ENCODE data around the gene PON2. TPM values are rescaled to one million over a fixed set of nuclear protein-coding genes. Genes with fewer than 3 reads are reported as not detected.

PON2 gene
- total RNA-seq, 2 experiments from 2014 or later: 5.4 to 6.7 TPM

GRCh38 chr7:95424716-95425115 is 10.1 kb downstream of the PON2 start:
- Mint-ChIP-seq H3K9me3 (no peaks in the 10 kb centered on the region), H3K27me3 (no peaks in the 10 kb centered on the region), H3K4me3 (no peak overlapping the region), H3K36me3 (ENCODE audit: low read depth) (no peaks in the 10 kb centered on the region), H3K4me1 (ENCODE audit: low read depth) (no peaks in the 10 kb centered on the region), H3K27ac (no peak overlapping the region)
- Histone ChIP-seq H3K27ac (ENCODE audit: low read depth in 1 of 2, low read length in 2 of 2) (no peak overlapping the region), H3K27me3 (ENCODE audit: control insufficient read depth in 1 of 2, insufficient read depth in 2 of 2, low read length in 2 of 2) (no peaks in the 10 kb centered on the region), H3K4me3 (ENCODE audit: low read length) (no peak overlapping the region), H3K9me3 (ENCODE audit: control insufficient read depth in 1 of 2, insufficient read depth in 1 of 2, low read length in 2 of 2) (no peaks in the 10 kb centered on the region), H3K4me1 (ENCODE audit: insufficient read depth, low read length) (no peaks in the 10 kb centered on the region), H3K36me3 (ENCODE audit: insufficient read depth, low read length) (no peaks in the 10 kb centered on the region)
- TF ChIP-seq CTCF (IDR thresholded peaks at IDR 0.05): no peak
- ATAC-seq (ENCODE audit: poor library complexity) (no peak), DNase-seq (no peak)
- intact Hi-C loops (cut with DNase I, micrococcal nuclease): loop anchor here in 1 of 2 experiments (5.0 kb wide), 1 partner anchor 37 kb away; no protein-coding TSS in a partner anchor
- POLR2A ChIA-PET: no interaction called here
- CTCF ChIA-PET: no interaction called here

- H3K4me1 Mint-ChIP-seq (ENCODE audit: low read depth): no peaks in the 10 kb centered on the region
- no peaks in the 10 kb centered on the region for H3K27me3 Mint-ChIP-seq
- DNase-seq (no peak), ATAC-seq (ENCODE audit: poor library complexity) (no peak)
- H3K27ac ChIP-seq (ENCODE audit: low read depth in 1 of 2, low read length in 2 of 2): no peak overlapping the region
- H3K4me1 ChIP-seq (ENCODE audit: insufficient read depth, low read length): no peaks in the 10 kb centered on the region
- no peaks in the 10 kb centered on the region for H3K36me3 Mint-ChIP-seq (ENCODE audit: low read depth)
- no peaks in the 10 kb centered on the region for H3K9me3 Mint-ChIP-seq
- no peak for TF ChIP-seq CTCF (IDR thresholded peaks at IDR 0.05)
- H3K27ac Mint-ChIP-seq: no peak overlapping the region
- H3K4me3 ChIP-seq (ENCODE audit: low read length): no peak overlapping the region
- ChIA-PET CTCF (no interaction called here), POLR2A (no interaction called here)
- no peaks in the 10 kb centered on the region for H3K36me3 ChIP-seq (ENCODE audit: insufficient read depth, low read length)
- intact Hi-C loops (cut with DNase I, micrococcal nuclease): no loop called here
- no peak overlapping the region for H3K4me3 Mint-ChIP-seq
- no peaks in the 10 kb centered on the region for H3K9me3 ChIP-seq (ENCODE audit: control insufficient read depth in 1 of 2, insufficient read depth in 1 of 2, low read length in 2 of 2)
- H3K27me3 ChIP-seq (ENCODE audit: control insufficient read depth in 1 of 2, insufficient read depth in 2 of 2, low read length in 2 of 2): no peaks in the 10 kb centered on the region
Observed at GRCh38 chr7:95421847-95422444, 12.9 kb downstream of the PON2 start.

GRCh38 chr7:95421000-95421846 is 13.6 kb downstream of the PON2 start:
- no peaks in the 10 kb centered on the region for H3K4me1 Mint-ChIP-seq (ENCODE audit: low read depth)
- no peak for ATAC-seq (ENCODE audit: poor library complexity)
- TF ChIP-seq CTCF (IDR thresholded peaks at IDR 0.05): no peak

More at GRCh38 chr7:95421000-95421846, 13.6 kb downstream of the PON2 start:
- POLR2A ChIA-PET: interaction anchor here (1.0 kb wide), 1 partner anchor 49 kb away, joined by 3 read pairs; no protein-coding TSS in a partner anchor
- H3K27me3 Mint-ChIP-seq: no peaks in the 10 kb centered on the region
- no peaks in the 10 kb centered on the region for H3K36me3 Mint-ChIP-seq (ENCODE audit: low read depth)
- no peaks in the 10 kb centered on the region for H3K9me3 Mint-ChIP-seq
- intact Hi-C loops (cut with DNase I, micrococcal nuclease): no loop called here
- Histone ChIP-seq H3K36me3 (ENCODE audit: insufficient read depth, low read length) (no peaks in the 10 kb centered on the region), H3K9me3 (ENCODE audit: control insufficient read depth in 1 of 2, insufficient read depth in 1 of 2, low read length in 2 of 2) (no peaks in the 10 kb centered on the region), H3K4me1 (ENCODE audit: insufficient read depth, low read length) (no peaks in the 10 kb centered on the region), H3K4me3 (ENCODE audit: low read length) (no peak overlapping the region), H3K27me3 (ENCODE audit: control insufficient read depth in 1 of 2, insufficient read depth in 2 of 2, low read length in 2 of 2) (no peaks in the 10 kb centered on the region), H3K27ac (ENCODE audit: low read depth in 1 of 2, low read length in 2 of 2) (no peak overlapping the region)
- no peak overlapping the region for H3K27ac Mint-ChIP-seq
- CTCF ChIA-PET: no interaction called here
- H3K4me3 Mint-ChIP-seq: no peak overlapping the region
- no peak for DNase-seq

Measured in CD4-positive, alpha-beta T cell (primary cell).